ENCODE measurements around the gene GINS2.

Gene GINS2

DNA sequence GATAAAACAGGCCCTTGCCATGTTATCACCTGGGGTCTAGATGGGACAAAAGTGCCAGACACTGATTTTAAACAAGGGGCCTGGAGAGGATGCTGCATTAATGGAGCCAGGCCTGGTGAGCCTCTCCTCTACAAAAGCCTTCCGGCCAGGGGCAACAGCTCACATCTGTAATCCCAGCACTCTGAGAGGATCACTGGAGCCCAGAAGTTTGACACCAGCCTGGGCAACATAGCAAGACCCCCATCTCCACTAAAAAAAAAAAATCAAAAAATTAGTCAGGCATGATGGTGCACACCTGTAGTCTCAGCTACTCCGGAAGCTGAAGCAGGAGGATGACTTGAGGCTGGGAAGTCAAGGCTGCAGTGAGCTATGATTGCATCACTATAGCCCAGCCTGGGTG is 3.5 kb downstream of the GINS2 start:
- TF ChIP-seq, protein P1, sequence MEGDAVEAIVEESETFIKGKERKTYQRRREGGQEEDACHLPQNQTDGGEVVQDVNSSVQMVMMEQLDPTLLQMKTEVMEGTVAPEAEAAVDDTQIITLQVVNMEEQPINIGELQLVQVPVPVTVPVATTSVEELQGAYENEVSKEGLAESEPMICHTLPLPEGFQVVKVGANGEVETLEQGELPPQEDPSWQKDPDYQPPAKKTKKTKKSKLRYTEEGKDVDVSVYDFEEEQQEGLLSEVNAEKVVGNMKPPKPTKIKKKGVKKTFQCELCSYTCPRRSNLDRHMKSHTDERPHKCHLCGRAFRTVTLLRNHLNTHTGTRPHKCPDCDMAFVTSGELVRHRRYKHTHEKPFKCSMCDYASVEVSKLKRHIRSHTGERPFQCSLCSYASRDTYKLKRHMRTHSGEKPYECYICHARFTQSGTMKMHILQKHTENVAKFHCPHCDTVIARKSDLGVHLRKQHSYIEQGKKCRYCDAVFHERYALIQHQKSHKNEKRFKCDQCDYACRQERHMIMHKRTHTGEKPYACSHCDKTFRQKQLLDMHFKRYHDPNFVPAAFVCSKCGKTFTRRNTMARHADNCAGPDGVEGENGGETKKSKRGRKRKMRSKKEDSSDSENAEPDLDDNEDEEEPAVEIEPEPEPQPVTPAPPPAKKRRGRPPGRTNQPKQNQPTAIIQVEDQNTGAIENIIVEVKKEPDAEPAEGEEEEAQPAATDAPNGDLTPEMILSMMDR (IDR thresholded peaks at IDR 0.05; ENCODE audit: control insufficient read depth, extremely low read depth, insufficient read depth) = no peak
- no peak overlapping the region for H3K4me3 ChIP-seq (ENCODE audit: low read depth, low read length)
- no peak for DNase-seq (ENCODE audit: low read depth)

DNA sequence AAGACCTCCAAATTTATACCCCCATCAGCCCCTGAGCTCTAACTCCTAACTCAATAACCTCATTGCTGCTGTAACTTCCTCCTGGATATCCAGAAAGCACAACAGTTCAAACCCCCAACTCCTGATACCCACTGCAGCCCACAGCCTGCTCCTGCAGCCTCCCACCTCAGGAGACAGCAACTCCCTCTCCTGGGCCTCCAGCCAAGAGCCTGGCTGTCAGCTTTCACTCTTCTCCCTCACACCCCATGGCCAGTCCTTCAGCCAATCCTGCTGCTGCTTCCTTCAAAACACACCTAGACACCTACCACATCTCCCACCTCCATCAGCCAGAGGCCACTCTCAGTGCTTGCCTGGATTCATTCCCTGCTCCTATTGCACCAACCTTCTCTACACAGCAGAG is 5.4 kb downstream of the GINS2 start:
- H3K4me3 ChIP-seq (ENCODE audit: low read depth, low read length) = no peak overlapping the region
- no peak for DNase-seq (ENCODE audit: low read depth)
- TF ChIP-seq, protein P1 (IDR thresholded peaks at IDR 0.05; ENCODE audit: control insufficient read depth, extremely low read depth, insufficient read depth) = no peak

DNA sequence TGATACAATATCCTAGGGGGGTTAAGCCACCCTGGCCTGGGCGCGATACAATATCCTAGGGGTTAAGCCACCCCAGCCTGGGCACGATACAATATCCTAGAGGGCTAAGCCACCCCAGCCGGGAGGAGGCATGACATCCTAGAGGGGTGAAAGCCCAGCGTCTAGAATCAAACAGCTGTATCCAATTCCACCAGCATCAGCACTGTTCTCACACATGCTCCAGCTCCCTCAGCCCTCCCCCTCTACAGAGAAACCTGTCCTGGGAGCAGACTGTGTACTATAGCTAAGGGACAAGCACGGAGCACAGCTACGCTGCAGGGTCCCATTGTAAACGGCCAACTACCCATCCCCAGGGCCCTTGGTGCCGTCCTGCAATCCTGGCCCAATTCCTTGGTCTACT is 6.2 kb downstream of the GINS2 start:
- DNase-seq (ENCODE audit: low read depth) = no peak
- TF ChIP-seq, protein P1 (IDR thresholded peaks at IDR 0.05; ENCODE audit: control insufficient read depth, extremely low read depth, insufficient read depth) = no peak
- no peak overlapping the region for H3K4me3 ChIP-seq (ENCODE audit: low read depth, low read length)

DNA sequence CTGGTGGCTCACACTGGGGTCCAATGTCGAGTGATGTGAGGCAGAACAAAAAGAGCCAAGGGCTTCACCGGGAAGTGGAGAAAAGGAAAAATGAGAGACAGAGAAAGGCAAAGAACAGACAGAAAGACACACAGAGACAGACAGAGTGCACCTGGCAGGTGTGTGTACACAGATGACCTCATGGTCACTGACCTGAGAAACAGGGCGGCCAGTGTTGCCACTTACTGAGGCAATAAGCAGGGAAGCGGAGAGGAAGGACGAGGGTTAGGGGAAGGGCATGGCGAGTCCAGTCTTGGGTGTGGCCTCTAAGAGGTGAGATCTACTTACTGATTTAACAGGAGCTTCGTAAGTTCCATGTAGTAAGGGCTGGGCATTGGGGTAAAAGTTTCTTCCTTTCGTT is 7.5 kb downstream of the GINS2 start:
- H3K4me3 ChIP-seq (ENCODE audit: low read depth, low read length) = no peak overlapping the region
- TF ChIP-seq, protein P1 (IDR thresholded peaks at IDR 0.05; ENCODE audit: control insufficient read depth, extremely low read depth, insufficient read depth) = no peak
- peak; percentile 92 for DNase-seq (ENCODE audit: low read depth)

DNA sequence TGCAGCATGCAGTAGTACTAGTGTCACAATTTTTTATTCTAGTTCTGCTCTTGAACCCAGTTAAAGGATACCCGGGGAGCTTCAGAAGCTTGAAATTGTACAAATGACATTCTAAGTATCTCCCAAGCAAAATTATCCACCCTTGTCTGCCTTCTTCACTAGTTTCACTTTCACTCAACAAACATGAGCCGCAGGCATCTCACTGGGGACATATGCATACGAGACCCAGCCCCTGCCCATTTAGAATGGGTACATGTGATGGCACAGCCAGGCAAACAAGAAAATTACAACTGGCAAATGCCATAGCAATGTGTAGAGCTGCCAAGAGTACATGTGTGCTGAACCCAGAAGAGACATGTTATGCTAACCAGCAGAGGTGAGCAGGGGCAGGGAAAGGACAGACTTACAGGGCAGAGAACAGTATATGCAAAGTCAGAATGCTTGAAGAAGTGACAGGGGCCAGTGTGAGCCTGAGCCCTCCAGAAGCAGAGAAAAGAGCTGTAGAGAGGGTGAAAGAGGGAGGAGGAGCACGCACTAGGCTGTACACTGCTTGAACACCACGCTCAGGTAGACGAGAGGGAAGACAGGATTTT is 8.3 kb downstream of the GINS2 start:
- TF ChIP-seq, protein P1 (IDR thresholded peaks at IDR 0.05; ENCODE audit: control insufficient read depth, extremely low read depth, insufficient read depth) = no peak
- no peak for DNase-seq (ENCODE audit: low read depth)
- no peak overlapping the region for H3K4me3 ChIP-seq (ENCODE audit: low read depth, low read length)

DNA sequence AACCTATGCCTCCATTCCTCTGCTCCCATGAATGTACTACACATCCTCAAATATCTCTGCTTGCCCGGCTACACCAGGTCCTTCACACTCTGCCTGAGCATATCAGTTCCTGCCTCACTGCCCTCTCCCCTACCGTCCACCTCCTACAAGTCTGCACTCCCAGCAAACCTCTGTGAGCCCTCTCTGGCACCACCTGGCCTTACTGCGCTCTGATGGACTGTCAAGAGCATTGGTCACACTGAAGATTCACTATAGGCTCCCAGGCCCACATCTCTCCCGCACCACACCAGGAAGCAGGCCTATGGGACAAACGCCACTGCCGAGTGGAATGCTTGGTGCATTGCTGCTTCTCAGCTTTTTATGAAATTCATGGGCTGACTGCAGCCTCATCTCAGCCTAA is 8.9 kb downstream of the GINS2 start:
- TF ChIP-seq, protein P1 (IDR thresholded peaks at IDR 0.05; ENCODE audit: control insufficient read depth, extremely low read depth, insufficient read depth) = no peak
- H3K4me3 ChIP-seq (ENCODE audit: low read depth, low read length) = no peak overlapping the region
- DNase-seq (ENCODE audit: low read depth) = no peak

DNA sequence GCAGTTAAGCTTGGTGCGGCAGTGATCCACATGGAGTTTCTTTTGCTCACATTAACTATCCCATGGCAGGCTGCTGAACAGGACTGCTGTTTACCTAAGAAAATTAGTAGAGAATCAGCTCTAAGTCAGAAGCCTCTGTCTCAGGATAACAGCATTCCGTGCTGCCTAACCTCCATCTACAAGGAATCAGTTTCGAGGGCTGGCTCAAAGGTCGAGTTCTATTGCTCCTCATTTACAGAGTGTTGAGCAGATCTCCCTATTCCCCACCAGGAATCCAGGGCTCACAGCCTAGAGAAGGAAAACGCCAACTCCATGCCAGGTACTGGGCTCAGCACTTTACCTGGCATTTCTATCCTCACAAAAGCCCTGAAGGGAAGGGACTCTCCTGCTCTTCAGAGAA is 9.9 kb downstream of the GINS2 start:
- H3K4me3 ChIP-seq (ENCODE audit: low read depth, low read length) = no peak overlapping the region
- DNase-seq (ENCODE audit: low read depth) = no peak
- TF ChIP-seq, protein P1 (IDR thresholded peaks at IDR 0.05; ENCODE audit: control insufficient read depth, extremely low read depth, insufficient read depth) = no peak
